Measurements from ENCODE around the gene ISOC2.
A peak's percentile ranks its signal among the peaks of the same experiment; 100 is the strongest.

Gene ISOC2

GRCh38 chr19:55461259-55461973 lies at the start of gene ISOC2:
Gene ISOC2 (minus strand): TSS chr19:55461642. CDS start chr19:55456486, 5,156 bp downstream.
- TF ChIP-seq CTCF (IDR thresholded peaks at IDR 0.05; ENCODE audit: low read length, missing control alignments): no peak
- peak; percentile 100 for DNase-seq (ENCODE audit: low read depth)
- peak within 1 kb of the TSS; percentile 92 for H3K4me3 ChIP-seq (replicated peaks; ENCODE audit: low read depth, low read length)

- peak; percentile 53 for DNase-seq (ENCODE audit: low read depth)
- TF ChIP-seq CTCF (IDR thresholded peaks at IDR 0.05; ENCODE audit: low read length, missing control alignments): no peak
- H3K4me3 ChIP-seq (replicated peaks; ENCODE audit: low read depth, low read length): no peak overlapping the region
Observed at GRCh38 chr19:55508120-55508519, 46.7 kb upstream of the ISOC2 start.

GRCh38 chr19:55504981-55505380 lies 43.5 kb upstream of the ISOC2 start:
- DNase-seq (ENCODE audit: low read depth): no peak
- no peak overlapping the region for H3K4me3 ChIP-seq (replicated peaks; ENCODE audit: low read depth, low read length)
- TF ChIP-seq CTCF (IDR thresholded peaks at IDR 0.05; ENCODE audit: low read length, missing control alignments): no peak

- no peak for DNase-seq (ENCODE audit: low read depth)
- H3K4me3 ChIP-seq (replicated peaks; ENCODE audit: low read depth, low read length): no peak overlapping the region
- no peak for TF ChIP-seq CTCF (IDR thresholded peaks at IDR 0.05; ENCODE audit: low read length, missing control alignments)
Observed at GRCh38 chr19:55504252-55504603, 42.8 kb upstream of the ISOC2 start.

- peak; percentile 90 for DNase-seq (ENCODE audit: low read depth)
- H3K4me3 ChIP-seq (replicated peaks; ENCODE audit: low read depth, low read length): peak overlapping the region; percentile 52
- TF ChIP-seq CTCF (IDR thresholded peaks at IDR 0.05; ENCODE audit: low read length, missing control alignments): peak; percentile 85
Observed at GRCh38 chr19:55503502-55504251, 42.2 kb upstream of the ISOC2 start.

GRCh38 chr19:55503157-55503501 lies 41.7 kb upstream of the ISOC2 start:
- no peak for TF ChIP-seq CTCF (IDR thresholded peaks at IDR 0.05; ENCODE audit: low read length, missing control alignments)
- no peak for DNase-seq (ENCODE audit: low read depth)
- no peak overlapping the region for H3K4me3 ChIP-seq (replicated peaks; ENCODE audit: low read depth, low read length)
